HG03108 (cell line): ENCODE data around the gene STPG1.

Experiments used
- ATAC-seq: cut with Tn5 transposase; IDR thresholded peaks from one replicate; pipeline ENCODE4 v1.9.1; 2021; ENCODE audit warnings: moderate library complexity; ENCODE audit not compliant: unreplicated experiment

The STPG1 gene

DNA sequence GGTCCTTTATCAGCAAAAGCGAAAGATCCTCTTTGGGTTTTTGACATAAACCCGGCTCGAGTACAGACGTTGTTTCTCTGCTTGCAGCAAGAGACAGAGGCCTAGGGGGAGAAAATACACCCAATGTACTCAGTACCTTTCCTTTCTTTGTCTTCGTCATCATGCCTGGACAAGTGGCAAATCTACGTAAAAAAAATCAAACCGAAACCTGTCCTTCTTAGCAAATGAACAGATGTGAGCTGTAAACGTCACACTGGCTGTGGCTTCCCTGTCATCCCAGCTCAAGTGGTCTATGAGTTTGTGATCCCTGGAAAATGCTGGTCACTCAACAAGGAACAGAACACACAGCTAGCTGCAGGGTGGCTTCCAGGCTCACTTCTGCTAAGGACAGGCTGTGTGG is 39.9 kb downstream of the STPG1 start:
- no peak for ATAC-seq

DNA sequence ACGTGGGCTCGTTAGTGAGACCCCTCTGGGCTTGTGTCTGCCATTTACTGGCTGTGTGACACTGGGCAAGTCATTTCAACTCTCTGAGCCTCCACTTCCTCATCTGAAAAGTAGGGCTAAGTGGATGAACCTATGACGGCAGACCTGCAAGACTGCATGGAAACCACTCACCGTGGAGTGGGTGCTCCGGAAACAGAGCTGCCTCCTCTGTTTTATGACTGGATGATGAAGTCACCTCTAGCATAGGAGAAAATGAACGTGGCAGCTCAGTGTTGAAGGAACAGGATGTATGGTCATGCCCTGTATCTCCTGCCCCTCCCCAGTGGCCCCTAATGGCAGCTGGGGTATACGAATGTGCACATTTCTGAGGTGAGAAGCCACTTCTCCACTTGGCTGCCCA is 40.5 kb downstream of the STPG1 start:
- no peak for ATAC-seq

DNA sequence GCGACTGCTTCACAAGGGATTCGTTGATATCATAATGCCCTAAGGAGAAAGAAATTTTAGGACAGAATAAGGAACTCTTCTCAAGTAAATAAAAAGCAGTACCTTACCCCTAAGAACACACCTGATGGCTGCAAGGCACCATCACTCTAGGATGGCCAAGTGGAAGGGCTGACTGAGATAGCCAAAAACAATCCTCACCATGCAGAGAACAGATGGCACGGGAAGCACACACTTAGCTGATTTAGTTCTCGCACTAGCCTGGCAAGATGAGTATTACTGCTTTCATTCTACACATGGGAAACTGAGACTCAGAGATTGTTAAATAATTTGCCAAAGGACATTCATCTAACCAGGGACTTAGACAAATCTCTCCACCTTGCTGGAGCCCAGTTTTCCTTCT is 43.8 kb downstream of the STPG1 start:
- no peak for ATAC-seq

- ATAC-seq = no peak
Measured at GRCh38 chr1:24369199-24369598, 44.4 kb downstream of the STPG1 start.

- ATAC-seq = no peak
Measured at GRCh38 chr1:24366707-24367106, 46.9 kb downstream of the STPG1 start.

DNA sequence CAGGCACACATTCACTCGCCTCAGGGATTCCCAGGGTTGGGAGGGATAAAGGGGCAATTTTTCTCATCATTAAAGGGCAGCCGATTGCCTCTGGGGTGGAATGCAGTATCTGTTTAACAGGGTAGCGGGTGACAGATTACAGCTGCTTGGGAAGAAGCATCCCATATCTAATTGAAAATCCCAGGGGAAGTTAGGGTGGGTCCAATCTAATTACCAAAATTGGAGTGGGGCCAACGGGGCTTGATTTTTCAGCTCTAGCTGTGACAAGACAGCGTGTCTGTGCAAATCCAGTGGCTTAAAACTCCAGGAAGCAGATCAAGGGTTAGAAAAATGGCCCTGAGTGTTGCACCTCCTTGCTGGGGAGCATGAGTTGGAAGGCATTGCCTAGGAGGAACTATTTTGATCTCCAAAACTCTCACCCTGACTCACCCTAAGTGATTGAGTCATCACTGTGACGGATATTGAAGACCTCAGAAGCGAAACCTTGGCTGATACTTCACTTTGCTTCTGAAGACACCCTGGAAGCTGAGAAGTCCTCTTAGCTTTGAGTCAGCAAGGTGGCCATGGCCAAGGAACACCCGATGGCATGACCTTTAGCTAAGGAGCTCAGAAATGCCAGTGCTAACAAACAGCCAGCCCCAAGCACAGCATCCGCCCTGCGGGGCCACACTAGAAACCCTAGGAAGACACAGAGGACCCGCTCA is 48.5 kb downstream of the STPG1 start:
- no peak for ATAC-seq

- no peak for ATAC-seq
Measured at GRCh38 chr1:24364605-24364974, 49.0 kb downstream of the STPG1 start.

DNA sequence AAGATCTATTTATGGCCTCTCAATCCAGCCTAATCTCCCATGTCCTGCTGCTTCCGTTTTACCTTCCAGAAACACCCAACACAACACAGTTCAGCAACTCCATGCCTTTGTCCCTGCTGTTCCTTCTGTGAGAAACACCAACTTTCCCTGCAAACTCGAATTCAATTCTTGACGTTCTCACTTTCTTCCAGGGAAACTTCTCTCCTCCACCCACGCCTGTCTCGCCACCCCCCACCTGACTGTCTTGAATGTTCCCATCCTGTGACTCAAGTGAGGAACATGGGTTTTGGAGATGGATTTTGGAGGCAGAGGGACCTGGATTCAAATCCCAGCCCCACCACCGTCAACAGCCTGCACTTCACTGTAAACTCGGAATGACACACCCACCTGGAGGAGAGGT is 49.6 kb downstream of the STPG1 start:
- ATAC-seq = no peak

- no peak for ATAC-seq
Measured at GRCh38 chr1:24362982-24363614, 50.5 kb downstream of the STPG1 start.

- ATAC-seq = no peak
Measured at GRCh38 chr1:24362396-24362795, 51.2 kb downstream of the STPG1 start.

DNA sequence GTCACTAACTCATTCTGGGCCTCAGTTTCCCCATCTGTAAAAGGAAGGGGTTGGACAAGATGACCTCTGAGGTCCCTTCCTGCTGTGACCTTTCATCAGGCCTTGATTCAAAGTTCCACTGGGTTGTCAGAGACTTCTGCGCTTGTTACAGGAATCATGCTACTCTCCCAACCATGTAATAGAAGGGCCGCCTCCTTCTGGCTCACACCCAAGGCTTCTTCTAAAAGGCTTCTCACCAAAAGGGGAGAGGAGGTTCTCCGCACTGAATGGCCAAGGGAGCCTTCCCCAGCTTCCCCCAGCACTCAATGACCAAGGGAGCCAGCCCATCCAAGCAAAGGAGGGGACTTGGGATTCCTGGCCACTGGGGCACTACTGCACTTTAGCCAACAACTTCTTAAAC is 51.8 kb downstream of the STPG1 start:
- no peak for ATAC-seq

DNA sequence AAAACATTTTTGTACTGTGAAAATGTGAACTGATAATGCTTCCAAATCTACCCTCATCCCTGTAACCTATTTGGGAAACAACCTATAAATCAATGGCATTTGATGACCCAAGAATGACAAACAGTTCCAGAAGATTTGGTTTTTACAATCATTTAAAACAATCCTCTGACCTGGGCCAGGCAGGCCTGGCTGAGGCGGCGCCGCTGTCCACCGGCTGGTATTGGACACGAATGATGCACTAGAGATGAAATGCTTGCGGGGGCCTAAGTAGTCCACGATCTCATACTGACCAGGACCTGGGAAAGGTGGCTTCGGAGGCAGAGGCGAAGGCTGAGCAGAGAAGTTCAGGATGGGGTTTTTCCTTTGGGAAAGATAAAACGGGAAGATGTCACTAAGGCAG is 52.9 kb downstream of the STPG1 start:
- ATAC-seq = no peak

- ATAC-seq = no peak
Measured at GRCh38 chr1:24357038-24357437, 56.5 kb downstream of the STPG1 start.

DNA sequence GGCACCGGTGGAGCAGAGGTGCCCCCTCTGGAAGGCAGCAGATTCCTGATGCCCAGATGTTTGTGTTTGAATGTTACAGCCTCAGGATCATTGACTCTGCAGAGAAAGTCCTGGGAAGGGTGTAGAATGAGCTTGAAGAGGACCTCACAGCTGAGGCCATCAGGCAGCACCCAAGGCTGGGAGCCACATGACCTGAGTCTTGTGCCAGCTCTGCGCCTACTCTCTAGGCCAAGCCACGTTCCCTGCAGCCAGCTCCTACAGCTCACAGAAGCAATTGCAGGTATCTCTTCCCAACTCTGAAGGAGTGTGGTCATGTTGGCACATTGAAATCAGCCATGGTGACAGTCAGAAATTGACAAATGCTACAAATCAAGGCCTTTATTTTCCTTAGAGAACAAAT is 58.1 kb downstream of the STPG1 start:
- ATAC-seq = no peak

DNA sequence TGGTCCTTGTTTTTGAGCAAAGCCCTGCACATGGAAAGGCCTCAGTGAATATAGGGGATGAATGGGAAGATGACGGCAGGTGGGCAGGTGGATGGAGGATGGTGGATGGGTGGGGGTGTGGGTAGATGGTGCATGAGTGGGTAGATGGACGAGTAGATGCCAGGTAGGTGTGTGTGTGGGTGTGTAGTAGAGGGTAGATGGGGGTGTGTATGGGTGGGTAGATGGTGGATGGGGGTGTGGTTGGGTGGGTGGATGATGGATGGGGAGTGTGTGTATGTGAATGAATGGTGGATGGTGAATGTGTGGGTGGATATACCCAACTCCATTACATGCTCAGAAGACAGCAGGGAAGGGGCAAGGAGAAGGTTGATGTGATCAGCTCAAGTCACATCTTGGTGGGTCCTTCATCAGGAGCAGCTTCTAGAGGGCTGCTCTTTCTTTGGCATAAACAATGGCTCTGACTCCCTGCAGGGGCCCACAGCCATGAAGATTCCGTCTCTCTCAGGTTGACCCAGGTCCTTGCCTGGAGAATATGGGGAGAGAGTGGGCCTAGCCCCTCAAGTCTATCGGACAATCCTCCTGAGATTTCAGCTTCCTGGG is 60.2 kb downstream of the STPG1 start:
- ATAC-seq = no peak

GRCh38 chr1:24351918-24352627 is 61.5 kb downstream of the STPG1 start:
- ATAC-seq = no peak

DNA sequence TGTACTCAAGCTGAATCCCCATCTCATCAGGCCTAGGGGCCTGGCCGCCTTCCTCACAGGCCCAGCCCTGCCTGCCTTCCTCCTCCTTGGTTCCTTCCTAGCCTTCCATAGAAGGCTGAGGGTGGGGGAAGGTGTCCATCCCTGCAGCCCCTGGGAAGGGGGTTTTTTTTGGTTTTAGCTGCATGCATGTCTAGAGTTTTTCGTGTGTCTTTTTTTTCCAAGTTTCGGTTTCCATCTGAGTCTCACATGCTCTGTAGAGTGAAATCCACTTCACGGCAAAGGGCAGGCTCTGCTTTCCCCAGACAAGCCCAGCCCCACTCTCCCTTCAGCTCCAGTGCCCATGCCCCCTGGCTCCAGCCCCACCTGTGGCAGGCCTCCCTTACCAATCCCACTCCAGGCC is 62.3 kb downstream of the STPG1 start:
- ATAC-seq = no peak

DNA sequence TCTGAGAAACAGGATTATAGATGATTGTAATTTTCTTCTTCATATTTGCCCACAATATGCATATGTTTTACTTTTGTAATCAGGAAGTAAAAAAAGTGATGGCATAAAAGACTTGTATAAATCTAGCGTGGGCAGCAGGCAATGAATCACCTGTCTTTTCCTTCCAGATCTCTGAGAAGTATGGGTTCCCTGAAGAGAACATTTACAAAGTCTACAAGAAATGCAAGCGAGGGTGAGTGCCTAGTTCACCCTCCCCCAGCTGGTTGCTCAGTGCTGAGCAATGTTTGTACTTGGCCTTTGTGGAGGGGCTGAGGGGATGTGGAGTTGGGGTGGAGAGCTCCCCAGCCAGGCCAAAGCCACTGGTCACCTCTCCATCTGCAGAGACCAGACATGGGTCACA is 63.7 kb downstream of the STPG1 start:
- ATAC-seq = no peak

DNA sequence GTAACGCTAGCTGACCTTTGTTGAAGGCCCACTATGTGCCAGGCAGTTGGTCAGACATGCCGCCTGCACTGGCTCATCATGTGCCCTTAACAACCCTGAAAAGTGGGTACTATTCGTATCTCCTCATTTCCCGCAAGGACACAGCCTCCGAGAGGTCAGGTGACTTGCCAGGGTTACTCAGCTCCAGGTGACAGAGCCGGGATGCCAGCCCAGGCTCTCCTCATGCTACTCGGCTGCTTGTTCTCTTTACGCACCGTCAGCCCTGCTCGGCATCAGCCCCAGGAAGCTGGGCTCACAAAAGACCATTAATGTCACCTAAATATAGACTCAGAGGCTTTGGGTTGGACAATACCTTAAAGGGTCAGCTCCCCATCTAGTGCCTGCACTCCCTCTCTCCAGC is 65.4 kb downstream of the STPG1 start:
- ATAC-seq = no peak

GRCh38 chr1:24347159-24347934 is 66.2 kb downstream of the STPG1 start:
- no peak for ATAC-seq

DNA sequence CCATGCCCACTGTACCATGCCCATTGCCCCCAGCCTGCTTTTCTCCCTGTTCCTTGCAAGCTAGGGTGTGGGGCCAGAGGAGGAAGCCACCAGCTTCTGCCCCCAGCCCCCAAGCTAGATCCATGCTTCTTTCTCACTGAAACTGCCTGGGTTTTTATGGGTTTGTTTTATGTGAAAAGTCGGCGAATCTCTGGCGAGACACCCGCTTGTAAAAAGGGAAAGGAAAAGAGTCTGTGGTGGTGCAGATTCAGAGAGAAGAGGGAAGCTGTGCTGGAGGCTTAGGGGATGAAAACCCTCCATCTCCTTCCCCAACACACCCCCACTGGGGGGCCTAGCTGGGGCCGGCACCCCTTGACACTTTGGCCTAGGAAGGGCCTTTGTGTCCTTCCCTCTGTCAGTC is 68.2 kb downstream of the STPG1 start:
- ATAC-seq = no peak
